GM18867 (cell line): ENCODE measurements around the gene EXT2.

ENCODE experiments used
- ATAC-seq: cut with Tn5 transposase; IDR thresholded peaks from one replicate; pipeline ENCODE4 v1.9.1; 2021; ENCODE audit warnings: mild to moderate bottlenecking, moderate library complexity; ENCODE audit not compliant: unreplicated experiment

EXT2 gene

DNA sequence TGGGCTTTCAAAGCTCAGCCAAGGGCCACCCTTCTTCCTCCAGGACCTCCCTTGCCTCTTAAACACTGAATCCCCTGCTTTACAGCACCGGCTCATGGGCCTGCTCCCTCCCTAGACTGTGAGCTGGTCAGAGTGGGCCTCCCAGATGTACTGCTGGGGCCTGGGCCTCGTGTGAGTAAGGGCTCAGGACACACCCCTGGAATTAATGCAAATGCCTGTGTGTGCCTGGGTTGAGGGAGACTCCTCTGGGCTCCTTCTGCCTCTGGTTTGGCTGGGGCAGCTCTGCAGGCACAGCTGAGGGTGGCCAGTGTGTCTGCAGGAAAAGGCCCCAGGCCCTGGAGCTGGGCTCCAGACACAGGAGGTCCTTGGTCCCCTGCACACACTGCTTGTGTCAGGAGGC, 190.3 kb downstream of the EXT2 start:
- no peak for ATAC-seq

DNA sequence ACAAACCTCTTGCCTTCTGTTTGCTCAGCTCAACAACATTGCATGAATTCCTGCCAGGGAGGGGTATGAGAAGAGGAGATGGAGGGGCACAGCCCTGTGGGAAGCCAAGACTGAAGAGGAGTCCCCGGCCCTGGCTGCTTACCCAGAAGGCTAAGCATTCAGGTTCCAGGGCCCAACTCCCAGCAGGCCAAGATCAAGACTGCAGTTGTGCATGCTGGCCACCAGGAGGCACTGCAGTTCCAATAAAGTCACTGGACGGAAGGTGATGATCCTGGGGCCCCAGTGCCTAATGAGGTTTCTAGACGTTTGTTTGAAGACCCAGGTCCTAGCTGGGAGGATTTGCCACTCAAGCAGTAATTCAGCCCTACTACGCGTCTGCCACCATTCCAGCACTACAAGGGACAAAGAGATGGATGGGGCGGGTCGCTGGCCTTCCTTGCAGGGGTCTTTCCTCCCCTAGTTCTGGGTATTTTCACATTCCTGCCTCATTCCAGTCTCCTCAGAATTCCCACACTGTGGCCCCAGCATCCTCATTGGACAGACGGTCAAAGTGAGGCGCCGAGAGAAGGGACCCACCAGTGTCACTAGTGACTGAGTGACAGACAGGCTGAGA, 190.9 kb downstream of the EXT2 start:
- no peak for ATAC-seq

GRCh38 chr11:44286911-44287310, 191.4 kb downstream of the EXT2 start:
- no peak for ATAC-seq

DNA sequence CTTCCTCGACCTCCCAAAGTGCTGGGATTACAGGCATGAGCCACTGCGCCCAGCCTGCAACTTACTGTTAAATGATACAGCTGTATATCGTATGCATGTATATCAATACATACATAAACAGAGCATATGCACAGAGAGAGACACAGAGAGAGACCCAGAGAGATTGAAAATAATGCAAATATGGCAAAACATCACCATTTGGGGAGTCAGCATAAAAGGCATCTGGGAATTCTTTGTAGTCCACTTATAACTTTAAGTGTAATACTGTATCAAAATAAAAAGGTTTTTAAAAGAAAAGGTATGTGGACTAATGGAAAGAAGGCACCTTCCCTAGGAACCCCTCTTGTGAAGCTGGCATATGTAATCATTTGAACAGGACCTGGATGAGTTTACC, 192.7 kb downstream of the EXT2 start:
- no peak for ATAC-seq

- ATAC-seq: no peak
Measured at GRCh38 chr11:44290208-44290607, 194.7 kb downstream of the EXT2 start.
